Body of pancreas (tissue), 4 donors: Measurements from ENCODE around the gene C1QTNF6.

Experiments
- POLR2A ChIP-seq, 3 donors: fragments of 450-650 bp; IDR thresholded peaks; one replicate each; pipeline ENCODE4 v1.6.1; 2016; ENCODE audit warnings: antibody characterized with exemption in 3 of 3, mild to moderate bottlenecking in 2 of 3
- TF ChIP-seq, protein P1 (sequence below), 7 experiments: fragments of 450-650 bp in 4 of 7; fragments of 200-600 bp in 3 of 7; sonication (generic) in 3 of 7; IDR thresholded peaks; one replicate each; pipeline ENCODE4 v1.5.1; 2016 to 2019; ENCODE audit warnings: antibody characterized with exemption in 7 of 7

DNA sequence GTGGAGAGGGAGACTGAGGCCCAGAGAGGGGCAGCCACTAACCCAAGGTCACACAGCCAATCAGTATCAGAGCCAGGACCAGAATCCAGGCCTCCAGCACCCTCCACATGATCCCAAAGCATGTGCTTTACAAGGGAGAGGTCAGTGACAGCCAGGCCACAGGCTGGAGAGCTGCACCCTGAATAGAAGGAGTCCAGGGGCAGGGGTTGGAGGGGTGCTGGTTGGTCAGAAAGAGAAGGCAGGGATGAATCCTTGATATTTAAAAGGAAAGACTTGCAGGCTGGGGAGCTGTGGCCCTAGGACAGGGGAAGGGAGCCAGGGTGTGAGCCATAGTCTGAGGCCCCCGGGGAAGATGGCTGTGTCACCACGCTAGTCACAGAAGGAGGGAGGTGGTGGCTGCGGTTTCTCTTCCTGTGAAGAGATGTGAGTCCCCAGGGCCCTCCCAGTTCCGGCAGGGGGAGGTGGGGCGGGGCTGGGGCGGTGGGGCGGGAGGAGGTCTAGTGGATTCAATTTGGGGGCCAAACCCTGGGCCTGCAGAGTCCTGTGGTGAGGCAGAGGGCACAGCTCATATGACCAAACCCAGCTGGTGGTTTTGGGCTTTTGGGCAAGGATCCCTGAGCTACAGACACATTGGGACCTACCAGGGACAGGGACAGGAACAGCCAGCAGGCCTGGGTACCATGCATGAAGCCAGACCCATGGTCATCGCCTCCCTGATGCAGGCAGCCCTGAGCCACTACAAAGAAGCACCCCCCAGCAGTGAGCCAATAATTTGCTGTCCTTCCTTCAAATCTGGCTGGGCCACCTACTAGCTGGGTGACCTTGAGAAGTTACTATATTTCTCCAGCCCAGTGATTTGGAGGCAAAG, 42.0 kb upstream of the C1QTNF6 start:
- TF ChIP-seq POLR2A (IDR thresholded peaks at IDR 0.05): no peak
- TF ChIP-seq, protein P1, sequence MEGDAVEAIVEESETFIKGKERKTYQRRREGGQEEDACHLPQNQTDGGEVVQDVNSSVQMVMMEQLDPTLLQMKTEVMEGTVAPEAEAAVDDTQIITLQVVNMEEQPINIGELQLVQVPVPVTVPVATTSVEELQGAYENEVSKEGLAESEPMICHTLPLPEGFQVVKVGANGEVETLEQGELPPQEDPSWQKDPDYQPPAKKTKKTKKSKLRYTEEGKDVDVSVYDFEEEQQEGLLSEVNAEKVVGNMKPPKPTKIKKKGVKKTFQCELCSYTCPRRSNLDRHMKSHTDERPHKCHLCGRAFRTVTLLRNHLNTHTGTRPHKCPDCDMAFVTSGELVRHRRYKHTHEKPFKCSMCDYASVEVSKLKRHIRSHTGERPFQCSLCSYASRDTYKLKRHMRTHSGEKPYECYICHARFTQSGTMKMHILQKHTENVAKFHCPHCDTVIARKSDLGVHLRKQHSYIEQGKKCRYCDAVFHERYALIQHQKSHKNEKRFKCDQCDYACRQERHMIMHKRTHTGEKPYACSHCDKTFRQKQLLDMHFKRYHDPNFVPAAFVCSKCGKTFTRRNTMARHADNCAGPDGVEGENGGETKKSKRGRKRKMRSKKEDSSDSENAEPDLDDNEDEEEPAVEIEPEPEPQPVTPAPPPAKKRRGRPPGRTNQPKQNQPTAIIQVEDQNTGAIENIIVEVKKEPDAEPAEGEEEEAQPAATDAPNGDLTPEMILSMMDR (IDR thresholded peaks at IDR 0.05): no peak
